GM21390 (cell line): ENCODE data around the gene INTS1.
A peak's percentile ranks its signal among the peaks of the same experiment; 100 is the strongest.
"Not testable (repeated sequence)": the region's sequence is repeated elsewhere in the genome, so short reads cannot be mapped to it uniquely, and the experiment has no call there.

Experiments used
- ATAC-seq: cut with Tn5 transposase; IDR thresholded peaks from one replicate; pipeline ENCODE4 v1.9.1; 2021; ENCODE audit not compliant: unreplicated experiment

INTS1 gene

DNA sequence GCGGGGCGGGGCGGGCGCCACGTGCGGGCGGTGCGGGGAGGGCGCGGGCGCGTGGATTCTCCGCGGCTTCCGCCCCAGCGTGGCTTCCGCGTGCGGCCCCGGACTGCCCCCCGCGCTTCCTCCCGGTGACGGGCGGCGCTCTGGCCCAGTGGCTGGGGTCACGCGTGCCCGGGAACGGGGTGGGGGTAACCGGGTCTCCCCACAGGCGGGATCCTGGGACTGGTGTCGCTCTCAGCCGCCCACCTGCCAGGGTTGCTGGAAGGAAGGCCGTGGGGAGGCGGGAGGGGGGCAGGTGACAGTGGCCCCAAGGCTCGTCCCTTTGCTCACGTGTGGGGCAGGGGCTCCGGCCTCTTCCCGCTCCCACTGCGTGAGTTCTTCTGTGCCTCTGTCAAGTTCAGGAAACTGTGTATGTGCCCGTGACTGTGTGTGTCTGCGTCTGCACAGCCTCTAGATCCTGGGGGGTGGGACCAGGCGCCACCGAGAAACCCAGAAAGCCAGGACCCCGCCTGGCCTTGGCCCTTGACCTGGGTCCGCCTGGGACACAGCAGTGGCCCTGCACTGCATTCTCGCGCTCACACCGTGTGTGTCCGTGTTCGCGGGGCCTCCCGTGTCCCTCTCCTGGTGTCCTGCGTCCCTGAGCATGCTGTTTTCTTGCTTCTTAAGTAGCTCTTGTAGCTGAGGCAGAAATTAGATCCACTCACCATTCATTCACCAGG lies 27.2 kb upstream of the INTS1 start:
- ATAC-seq: peak; percentile 19

DNA sequence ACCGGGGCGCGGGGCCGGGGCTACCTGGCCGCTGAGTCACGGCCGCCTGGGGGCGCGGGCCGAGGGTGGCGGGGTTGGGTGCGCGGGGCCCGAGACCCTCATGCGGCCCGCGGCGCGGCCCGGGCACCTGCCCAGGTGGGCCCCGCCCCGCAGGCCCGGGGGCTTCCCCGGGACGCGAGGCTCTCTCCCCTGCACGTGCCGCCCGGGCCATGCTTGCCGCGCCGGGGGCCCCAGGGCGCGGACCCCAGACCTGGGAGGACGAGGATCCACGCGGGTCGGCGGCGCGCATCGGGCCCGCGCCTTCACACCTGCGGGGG lies 26.7 kb upstream of the INTS1 start:
- ATAC-seq: peak; percentile 9

DNA sequence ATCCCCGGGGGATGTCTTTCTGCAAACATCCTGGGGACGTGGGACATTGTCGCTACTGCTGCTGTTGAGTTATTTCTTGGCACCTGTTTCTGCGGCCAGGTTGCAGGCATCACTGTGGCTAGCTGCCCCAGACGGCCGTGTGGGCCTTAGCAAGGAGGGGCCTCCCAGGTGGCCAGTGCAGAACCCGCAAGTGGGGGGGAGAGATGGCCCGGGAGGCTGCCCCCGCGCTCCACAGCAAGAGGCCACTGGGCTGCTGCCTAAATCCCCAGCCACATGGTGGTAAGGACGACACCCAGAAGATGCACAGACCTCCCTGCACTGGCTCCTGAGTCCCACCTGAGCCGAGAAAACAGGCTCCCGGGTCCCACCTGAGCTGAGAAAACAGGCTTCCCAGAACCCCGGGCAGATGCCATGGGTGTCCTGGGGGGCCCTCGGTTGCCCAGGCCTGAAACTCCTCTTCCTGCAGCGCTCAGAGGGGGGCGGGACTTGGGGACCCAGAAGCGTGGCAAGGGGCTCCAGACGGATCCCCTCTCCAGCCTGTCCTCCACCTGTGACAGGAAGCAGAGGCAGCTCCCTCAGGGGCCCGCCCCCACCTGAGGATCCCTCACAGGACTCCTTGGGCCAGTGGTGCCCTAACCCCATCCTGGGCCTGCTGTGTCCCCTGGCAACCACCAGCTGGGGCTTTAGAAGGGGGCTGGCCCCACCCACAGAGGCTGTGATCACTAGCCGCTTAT lies 25.4 kb upstream of the INTS1 start:
- ATAC-seq: no peak

DNA sequence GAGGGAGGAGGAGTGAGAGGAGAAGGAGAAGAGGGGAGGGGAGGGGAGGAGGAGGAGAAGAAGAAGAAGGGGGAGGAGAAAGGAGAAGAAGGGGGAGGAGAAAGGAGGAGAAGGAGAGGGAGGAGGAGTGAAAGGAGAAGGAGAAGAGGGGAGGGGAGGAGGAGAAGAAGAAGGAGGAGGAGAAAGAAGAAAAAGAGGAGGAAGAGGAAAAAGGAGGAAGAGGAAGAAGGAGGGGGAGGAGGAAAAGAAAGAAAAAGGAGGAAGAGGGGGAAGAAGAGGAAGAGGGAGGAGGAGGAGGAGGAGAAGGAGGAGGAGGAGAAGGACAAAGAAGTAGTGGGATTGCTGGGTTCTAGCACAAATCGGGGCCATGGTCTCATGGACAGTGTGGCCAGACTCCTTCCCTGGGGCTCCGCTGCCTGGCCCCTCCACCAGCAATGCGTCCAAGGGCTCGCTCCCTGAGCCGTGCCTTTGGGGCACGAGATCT lies 22.1 kb upstream of the INTS1 start:
- ATAC-seq: no peak

DNA sequence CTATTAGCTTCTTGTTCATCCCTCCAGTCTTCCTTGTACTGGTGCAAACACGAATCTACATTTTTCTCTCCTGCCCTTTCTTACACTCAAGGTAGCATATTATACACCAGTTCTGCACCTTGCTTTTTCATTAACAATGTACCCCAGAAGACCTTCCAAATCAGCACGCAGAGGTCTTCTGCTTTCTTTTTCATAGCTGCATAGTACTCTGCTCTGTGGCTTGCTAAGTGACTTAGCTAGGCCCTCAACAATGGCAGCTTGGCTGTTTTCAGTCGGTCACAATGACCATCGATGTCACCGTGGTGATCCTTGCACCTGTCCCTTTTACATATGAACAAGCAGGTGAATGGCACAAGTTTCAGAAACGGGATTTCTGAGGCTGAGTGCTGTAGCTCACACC lies 21.2 kb upstream of the INTS1 start:
- no peak for ATAC-seq

DNA sequence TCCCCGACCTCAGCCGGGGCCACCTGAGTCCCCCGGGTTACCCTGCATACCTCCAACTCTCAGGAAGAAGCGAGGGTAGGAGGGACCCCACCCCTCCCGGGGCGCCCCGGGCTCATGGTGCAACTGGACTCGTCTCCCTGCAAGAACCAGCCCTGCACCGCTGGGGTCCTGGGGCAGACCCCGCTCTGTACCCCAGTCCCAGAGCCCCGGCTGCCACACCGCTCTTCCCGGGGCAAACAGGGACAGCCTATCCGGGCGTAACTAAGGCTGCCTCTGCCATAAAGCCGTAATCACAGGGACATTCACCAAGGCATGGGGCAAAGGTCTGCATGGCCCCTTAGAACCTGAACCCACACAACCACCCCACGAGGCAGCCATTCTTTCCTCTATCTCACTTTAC lies 19.7 kb upstream of the INTS1 start:
- no peak for ATAC-seq

DNA sequence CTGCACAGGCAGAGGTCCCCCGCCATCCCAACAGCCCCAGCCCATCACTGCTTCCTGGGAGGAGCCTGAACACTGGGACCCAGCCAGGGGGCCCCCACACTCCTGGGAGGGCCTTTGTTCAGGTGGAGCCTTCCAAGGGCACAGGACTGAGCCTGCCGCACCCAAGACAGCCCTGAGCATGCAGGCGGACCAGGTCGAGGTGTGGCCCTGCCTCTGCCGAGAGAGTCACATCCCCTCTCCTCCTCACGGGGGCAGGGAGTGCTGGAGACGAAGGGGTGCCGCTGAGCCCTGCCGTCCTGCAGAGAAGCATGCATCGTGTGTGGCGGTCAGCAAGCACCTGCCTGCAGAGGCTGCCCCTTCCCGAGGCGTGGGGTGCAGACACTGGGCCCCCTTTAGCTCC lies 19.0 kb upstream of the INTS1 start:
- ATAC-seq: no peak

DNA sequence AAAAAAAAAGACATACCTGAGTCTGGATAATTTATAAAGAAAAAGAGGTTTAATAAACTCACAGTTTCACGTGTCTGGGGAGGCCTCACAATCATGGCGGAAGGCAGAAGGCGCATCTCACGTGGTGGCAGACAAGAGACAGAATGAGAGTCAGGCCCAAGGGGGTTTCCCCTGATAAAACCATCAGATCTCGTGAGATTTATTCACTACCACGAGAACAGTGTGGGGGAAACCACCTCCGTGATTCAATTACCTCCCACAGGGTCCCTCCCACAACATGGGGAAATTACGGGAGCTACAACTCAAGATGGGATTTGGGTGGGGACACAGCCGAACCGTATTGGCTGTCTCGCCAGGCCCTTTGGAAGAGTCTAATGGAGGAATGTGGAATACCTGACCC lies 17.3 kb upstream of the INTS1 start:
- no peak for ATAC-seq

DNA sequence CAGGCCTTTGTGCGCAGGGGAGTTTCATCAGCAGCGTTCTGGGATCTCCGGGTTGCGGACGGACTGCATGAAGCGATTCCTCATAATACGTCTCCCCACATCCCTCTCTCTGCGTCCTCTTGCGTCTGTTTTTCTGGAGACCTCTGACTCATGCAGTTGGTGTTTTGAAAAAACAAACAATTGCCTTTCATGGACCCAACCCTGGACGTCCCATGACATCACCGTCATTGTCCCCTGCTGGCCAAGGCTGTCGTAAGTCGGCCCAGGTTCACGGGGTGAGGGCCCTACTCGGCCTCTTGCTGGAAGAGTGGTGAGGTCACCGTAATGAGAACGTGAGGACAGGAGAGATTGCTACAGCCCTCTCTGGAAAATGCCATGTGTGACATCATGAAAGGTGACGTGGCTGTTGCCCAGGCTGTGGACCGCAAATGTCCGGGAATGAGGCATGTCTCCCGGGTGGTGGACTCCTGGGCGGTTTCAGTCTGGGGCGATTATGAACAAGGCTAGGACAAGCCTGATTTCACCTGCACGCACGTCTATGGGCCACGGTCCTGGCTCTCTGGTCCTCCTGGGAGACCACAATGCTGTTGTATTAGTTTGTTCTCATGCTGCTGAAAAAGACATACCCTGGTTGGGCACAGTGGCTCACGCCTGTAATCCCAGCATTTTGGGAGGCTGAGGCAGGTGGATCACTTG lies 16.5 kb upstream of the INTS1 start:
- no peak for ATAC-seq

DNA sequence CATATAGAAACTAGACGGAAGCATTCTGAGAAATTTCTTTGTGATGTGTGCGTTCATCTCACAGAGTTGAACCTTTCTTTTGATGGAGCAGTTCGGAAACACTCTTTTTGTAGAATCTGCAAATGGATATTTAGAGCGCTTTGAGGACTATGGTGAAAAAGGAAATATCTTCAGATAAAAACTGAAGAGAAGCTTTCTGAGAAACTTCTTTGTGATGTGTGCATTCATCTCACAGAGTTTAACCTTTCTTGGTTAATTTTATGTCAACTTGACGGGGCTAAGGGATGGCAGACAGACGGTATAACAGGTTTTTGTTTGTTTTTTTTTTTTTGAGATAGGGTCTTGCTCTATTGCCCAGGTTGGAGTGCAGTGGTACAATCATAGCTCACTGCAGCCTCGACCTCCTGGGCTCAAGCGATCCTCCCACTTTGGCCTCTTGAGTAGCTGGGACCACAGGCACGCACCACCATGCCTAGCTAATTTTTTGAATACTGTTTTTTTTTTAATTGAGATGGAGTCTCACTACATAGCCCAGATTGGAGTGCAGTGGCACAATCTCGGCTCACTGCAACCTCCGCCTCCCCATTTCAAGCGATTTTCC lies 15.2 kb upstream of the INTS1 start:
- not testable (repeated sequence) for ATAC-seq

DNA sequence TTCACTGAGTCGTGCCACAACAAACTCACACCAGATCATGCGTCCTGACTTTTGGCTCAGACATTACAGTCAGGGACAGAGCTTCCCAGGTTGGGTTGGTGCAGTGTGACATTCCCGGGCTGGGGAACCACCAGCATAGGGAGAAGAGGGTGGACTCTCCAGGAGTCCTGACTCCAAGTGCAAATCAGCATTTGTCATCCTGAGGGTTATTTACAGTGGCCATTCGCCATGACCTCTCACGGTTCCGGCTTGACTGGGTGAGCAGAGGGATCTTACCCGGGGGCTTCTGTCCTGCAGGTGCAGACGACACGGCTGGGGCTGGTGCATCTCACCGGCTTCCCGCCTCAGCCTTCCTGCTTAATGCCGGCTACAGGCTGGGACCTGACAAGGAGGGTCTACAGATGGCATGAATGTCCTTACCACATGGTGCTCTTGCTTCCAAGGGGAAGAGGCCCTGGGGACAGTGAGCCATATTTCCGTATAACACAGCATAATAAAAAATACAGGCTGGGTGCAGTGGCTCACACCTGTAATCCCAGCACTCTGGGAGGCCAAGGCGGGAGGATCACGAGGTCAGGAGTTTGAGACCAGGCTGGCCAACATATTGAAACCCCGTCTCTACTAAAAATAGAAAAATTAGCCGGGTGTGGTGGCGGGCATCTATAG lies 12.5 kb upstream of the INTS1 start:
- ATAC-seq: no peak

DNA sequence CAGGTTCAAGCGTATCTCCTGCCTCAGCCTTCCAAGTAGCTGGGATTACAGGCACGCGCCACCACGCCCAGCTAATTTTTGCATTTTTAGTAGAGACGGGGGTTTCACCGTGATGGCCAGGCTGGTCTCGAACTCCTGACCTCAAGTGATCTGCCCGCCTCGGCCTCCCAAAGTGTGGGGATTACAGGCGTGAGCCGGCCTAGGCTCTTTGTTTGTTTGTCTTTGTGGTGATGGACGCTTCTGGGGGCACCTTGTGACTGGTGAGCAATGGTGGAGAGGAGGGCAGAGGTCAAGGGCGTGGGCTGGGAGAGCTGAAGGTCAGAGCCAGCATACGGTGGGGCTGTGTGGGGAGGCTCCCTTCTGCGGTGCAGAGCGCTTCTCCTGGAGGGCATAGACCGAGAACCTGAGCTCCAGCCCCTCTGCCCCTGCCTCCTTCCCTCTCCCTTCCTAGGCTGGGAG lies 11.3 kb upstream of the INTS1 start:
- not testable (repeated sequence) for ATAC-seq

DNA sequence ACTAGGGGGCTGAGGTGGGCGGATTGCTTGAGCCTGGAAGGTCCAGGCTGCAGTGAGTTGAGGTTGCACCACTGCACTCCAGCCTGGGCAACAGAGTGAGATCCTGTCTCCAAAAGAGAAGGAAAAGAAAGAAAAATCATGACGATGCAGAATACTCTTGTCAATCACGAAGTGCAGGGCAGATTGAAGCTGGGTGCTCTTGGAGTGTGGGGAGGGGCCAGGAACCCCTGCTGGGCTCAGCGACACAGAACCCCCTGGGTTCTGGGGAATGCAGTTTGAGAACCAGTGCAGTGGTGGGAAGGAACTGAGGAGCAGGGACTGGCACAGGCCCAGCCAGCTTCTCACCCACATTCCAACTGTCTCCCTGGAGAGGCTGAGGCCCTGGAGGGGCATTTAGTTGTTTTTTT lies 10.8 kb upstream of the INTS1 start:
- ATAC-seq: no peak

DNA sequence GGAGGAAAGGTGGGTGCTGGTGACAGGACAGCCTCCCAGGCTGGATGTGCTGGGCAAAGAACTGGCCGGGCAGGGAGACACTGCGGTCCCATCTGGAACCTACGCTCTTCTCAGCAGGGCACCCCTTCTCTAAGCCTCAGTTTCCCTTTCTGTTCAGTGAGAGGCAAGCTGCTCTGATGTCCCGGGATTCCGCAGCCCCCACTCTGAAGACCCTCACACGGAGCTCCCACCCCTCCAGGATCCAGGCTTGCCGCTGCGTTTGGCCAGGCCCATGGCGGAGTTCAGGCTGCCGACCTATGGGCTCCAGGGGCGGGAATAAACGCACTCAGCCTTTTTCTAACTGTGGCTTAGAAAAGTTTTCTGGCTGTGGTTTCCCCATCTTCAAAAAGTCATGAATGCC lies 10.2 kb upstream of the INTS1 start:
- ATAC-seq: no peak

DNA sequence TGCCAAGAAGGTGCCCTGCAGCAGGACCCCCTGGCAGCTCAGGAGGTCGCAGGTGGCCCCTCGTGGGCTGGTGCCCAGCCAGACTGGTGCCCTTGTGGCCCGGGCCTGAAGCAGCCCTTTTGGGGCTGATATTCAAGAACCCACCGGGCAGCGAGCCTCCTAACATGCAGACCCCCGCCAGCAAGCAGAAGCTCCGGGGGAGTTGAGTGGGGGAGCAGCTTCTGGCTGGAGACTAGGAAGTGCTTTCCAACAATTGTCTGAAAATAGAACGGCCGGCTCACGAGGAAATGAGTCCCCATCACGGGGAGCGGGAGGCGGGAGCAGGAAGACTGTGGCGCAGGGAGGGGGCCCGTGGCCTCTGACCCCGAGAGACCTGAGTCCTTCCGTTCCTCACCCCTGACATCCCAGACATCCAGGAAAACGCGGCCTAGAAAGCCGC lies 9.5 kb upstream of the INTS1 start:
- no peak for ATAC-seq

DNA sequence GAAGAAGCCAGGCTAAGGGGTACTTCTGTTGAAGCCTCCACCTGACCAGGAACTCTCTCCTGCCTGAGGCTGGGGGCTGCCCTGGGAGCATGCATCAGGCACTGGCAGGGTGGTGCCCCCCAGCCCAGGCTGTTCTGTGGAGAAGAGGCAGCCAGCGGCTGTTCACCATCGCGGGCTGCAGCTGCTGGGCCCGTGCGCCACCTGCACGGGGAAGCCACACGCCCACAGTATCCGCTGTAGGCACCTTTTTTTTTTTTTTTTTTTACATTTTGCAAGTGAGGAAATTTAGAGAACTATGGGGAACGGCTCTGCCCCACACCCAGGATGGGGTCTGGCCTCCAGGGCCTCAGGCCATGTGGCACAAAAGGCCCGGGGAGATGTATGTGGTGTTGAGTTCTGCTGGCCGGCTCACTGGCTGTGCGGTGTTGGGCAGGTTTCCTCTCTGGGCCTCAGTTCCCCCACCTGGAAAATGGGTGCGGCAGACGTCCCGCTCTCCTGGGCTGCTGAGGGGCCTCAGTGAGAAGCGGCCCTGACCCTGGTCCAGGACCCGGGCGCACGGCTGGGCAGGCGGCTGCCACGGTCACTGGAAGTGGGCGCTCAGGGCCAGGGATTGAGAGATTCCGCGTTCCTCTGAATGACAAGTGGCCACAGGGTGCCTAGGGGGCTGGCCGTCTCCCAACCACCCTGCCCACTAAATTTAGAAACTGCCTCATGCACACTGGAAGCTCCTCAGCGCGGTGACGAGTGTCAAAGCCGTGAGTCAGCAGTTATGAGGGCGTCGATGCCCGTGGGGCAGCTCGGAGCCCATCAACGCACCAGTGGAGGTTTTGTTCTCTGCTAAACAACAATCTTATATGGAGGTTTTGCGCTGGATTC lies 8.8 kb upstream of the INTS1 start:
- ATAC-seq: no peak

DNA sequence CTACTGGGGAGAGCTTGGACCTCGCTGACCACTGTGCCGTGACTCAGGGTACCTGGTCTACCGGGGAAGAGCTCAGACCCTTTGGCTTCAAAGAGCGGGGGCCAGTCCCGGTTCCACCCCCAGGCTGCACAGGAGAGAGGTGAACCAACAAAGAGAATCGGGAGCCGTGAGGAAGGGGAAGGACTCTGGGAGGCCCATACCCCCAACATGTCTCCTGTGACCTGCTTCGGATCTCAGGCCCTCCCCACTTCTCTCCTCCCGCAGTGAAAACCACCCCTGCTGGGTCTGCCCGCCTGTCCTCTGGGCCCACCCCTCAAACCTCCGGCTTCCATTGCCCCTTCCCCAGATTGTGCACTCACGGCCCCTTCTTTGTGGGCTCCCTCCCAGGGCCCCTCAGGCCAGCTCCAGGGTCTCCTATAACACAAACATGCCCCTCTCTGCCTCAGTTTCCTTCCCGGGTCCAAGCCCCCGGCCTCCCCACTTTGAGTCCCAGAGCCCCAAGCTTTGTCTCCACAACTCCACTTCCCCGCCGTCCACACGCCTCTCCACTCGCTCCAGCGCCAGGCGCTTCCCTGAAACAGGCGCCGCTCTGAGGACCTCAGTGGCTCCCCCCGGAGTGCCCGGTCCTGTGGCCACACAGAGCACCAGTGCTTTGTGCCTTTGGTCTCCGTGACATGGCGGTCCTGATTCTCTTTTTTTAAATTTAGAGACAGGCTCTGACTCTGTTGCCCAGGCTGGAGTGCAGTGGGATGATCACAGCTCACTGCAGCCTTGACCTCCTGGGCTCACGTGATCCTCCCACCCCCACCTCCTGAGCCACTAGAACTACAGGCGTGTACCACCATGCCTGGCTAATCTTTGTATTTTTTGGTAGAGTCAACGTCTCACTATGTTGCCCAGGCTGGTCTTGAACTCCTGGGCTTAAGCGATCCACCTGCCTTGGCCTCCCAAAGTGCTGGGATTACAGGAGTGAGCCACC lies 7.5 kb upstream of the INTS1 start:
- no peak for ATAC-seq

DNA sequence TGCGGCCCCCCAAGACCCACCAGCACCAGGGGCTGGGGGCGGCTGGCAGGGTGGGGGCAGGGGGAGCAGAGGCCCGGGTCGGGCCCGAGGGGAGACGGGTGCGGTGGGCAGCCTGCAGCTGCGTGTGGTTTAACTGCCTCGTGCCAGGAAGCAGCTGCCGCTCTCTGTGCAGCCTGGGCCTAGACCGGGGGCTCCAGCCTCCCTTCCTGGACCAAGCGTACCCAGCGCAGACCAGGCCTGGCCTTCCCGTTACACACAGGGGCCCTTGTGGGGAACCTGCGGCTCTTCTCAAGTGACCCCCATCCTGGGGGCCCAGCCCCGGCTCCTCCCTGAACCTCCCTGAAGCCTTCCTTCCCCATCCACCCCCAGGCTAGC lies 6.6 kb upstream of the INTS1 start:
- no peak for ATAC-seq

DNA sequence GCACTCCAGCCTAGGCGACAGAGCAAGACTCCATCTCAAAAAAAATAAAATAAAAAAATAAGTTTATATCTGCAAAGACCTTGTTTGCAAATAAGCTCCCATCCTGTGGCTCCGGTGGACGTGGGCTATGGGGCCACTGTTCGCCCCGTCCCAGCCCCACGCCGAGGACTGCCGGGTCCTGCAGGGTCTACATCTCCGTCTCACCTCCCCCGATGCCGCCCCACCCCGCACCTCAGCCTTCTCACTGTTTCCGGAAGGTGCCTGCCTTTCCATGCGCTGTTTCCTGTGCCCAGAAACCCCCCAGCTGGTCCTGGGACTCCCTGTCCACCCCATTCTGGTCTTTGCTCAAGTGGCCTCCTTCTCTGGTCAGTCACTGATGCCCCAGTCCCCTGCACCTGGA lies 5.0 kb upstream of the INTS1 start:
- ATAC-seq: no peak
